Omental fat pad (tissue), 4 donors: ENCODE results near the gene PTGER1. TPM values are rescaled to one million over a fixed set of nuclear protein-coding genes. Genes with fewer than 3 reads are reported as not detected.
A peak's percentile ranks its signal among the peaks of the same experiment; 100 is the strongest.

Experiments
- ATAC-seq: fragments of 150-250 bp; one replicate; pipeline ENCODE4 v1.9.1; 2016; ENCODE audit warnings: mild to moderate bottlenecking, moderate library complexity; ENCODE audit not compliant: low FRiP score
- DNase-seq: peaks from one replicate; pipeline ENCODE4 v3.0.0-alpha.2; 2019; ENCODE audit warnings: low spot score
- CTCF ChIP-seq, 3 donors: fragments of 450-650 bp; IDR thresholded peaks; one replicate each; pipeline ENCODE4 v1.5.1; 2016 to 2017; ENCODE audit warnings: antibody characterized with exemption in 3 of 3, mild to moderate bottlenecking in 3 of 3, moderate library complexity in 2 of 3
- total RNA-seq, 4 donors: library from RNA; depleted of rRNA; stranded (reverse); fragments of >200 nt; gene quantifications; one replicate each; pipeline ENCODE4 v1.1.0, GENCODE V29; 2016

PTGER1 gene, protein sequence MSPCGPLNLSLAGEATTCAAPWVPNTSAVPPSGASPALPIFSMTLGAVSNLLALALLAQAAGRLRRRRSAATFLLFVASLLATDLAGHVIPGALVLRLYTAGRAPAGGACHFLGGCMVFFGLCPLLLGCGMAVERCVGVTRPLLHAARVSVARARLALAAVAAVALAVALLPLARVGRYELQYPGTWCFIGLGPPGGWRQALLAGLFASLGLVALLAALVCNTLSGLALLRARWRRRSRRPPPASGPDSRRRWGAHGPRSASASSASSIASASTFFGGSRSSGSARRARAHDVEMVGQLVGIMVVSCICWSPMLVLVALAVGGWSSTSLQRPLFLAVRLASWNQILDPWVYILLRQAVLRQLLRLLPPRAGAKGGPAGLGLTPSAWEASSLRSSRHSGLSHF
- not detected for total RNA-seq

DNA sequence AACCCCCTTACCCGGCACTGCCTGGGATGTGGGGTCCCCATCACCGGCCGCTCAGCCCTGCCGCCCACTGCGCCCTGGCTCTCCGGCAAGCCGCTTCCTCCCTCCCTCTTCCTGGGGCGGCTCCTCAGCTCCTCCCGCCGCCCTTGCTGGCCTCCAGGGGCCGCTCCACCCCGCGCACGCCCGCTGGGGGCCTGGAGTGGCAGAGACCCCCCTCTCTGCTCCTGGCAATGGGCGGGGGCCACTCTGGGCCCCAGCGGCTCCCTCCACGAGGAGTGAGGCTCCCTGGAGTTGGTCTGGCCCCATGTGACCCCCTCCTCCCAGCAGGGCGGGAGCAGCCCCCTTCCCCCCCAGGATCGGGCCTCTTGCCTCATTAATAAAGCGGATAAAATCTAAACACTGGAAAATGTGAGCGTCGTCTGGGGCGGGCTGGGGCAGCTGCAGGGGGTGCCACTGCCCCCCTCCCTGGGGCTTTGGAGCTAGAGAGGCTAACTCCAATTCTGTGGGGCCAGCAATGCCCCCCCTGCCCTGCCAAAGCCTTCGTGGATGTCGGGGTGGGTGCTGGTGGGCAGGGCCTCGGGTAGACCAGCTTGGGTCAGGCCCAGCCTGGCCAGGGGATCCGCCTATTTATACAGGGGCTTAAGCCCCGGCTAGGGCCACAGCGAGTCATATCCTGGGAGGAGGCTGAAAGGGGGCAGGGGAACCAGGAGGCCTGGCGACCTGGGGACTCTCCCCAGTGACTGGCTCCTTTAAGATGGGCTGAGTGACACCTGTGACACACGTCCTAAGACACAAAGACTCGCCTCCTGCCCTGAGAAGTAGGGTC lies at the start of gene PTGER1:
PTGER1 (minus strand) TSS at position 104 of the 823 bp plus-strand sequence. CDS start 1,034 bp downstream, outside the sequence.
- no peak for ATAC-seq
- no peak for TF ChIP-seq CTCF (IDR thresholded peaks at IDR 0.05)

DNA sequence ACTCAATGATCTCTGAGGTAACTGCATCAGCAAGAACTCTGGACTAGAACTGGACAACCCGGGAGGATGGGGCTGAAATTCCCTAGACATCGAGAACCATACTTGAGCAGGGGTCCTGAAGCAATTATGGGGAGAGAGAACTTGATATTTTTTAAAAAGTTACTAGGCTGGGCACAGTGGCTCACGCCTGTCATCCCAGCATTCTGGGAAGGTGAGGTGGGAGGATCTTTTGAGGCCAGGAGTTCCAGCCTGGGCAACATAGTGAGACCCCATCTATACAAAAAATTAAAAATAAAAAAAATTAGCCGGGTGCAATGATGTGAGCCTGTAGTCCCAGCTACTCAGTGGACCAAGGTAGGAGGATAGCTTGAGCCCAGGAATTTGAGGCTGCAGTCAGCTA lies 45.4 kb upstream of the PTGER1 start:
- TF ChIP-seq CTCF (IDR thresholded peaks at IDR 0.05), result no peak
- DNase-seq (no peak), ATAC-seq (no peak)

More for the DNA sequence above, at the start of gene PTGER1:
- no peak for DNase-seq

DNA sequence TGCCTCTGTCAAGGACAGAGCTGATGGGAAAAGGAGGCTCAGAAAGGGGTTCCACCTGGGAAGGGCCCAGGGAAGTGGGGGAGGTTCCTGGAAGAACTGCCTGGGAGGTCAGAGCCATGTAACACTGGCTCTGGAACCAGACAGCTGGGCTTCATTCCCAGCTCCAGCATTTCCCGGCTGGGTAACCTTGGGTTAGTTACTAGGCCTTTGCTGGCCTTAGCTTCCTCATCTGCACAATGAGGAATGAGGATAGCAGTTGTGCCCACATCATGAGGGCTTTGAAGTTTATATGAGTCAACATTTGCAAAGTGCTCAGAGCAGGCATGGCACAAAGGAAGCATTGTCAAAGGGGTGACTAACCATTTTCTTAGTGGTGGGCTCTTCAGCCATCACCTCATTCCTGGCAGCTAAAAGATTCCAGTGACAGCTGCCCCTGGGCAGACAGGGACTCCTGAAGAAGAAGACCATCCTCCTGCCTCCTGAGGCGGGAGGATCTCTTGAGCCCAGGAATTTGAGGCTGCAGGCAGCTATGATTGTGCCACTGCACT lies 44.8 kb upstream of the PTGER1 start:
- no peak for TF ChIP-seq CTCF (IDR thresholded peaks at IDR 0.05)
- DNase-seq (no peak), ATAC-seq (no peak)

- TF ChIP-seq CTCF (IDR thresholded peaks at IDR 0.05), result no peak
- no peak for DNase-seq
- ATAC-seq, result no peak
These were observed 44.2 kb upstream of the PTGER1 start for GRCh38 chr19:14519245-14519859.

- TF ChIP-seq CTCF (IDR thresholded peaks at IDR 0.05), result no peak
- no peak for DNase-seq
- ATAC-seq, result peak; percentile 80
These were observed 42.8 kb upstream of the PTGER1 start, which contains the start of gene DNAJB1 for GRCh38 chr19:14517840-14518505. TSS of gene DNAJB1 (minus strand) at chr19:14518397. CDS start at chr19:14518349, 48 bp downstream.

DNA sequence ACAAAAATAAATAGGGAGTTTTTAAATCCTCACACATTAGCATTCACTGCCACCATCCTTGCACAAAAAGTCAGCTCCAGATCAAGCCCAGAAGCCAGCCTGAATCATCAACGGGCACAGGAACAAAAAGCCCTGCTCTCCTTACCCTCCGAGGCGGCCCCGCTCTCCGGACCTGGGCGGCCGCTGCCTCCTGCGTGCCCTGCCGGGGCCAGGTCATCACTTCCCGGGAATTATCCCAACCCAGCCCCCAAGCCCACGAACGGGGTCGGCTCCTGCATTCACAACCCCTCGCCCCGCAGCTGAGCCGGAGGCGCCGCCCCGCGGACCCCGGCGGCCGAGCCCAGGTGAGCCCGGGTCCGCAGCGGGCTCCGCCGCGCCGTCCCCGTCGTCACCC lies 42.3 kb upstream of the PTGER1 start:
- DNase-seq (no peak), ATAC-seq (no peak)
- no peak for TF ChIP-seq CTCF (IDR thresholded peaks at IDR 0.05)
